ENCODE results near the gene ASIC3. TPM values are rescaled to one million over a fixed set of nuclear protein-coding genes. Genes with fewer than 3 reads are reported as not detected.
A peak's percentile ranks its signal among the peaks of the same experiment; 100 is the strongest.

ASIC3 gene
- total RNA-seq, 1 experiment from 2014 or later, result 1.5 TPM

DNA sequence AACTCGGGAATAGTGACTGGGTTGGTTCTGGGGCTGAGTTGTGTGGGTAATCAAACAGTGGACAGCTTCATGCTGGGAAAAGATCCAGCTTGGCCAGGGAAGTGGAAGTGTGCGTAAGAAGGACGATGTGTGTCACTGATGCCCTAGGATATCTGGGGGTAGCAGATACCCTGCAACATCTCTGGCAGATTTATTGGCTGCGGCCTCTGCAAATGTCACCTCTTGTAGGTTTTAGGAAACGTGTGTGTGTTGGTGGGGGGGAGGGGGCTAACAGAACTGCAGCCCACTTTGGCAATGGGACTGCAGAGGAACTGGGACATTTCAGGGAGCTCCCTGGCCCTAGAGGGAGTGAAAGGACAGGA is 37.0 kb downstream of the ASIC3 start:
- DNase-seq, result no peak
- peak overlapping the region; percentile 57 for H3K27ac ChIP-seq
- peak overlapping the region; percentile 47 for H3K4me3 ChIP-seq
- H3K36me3 ChIP-seq, result peaks cover 8% of the 10 kb centered on the region; the same call in 1 of the 2 replicates
- no peaks in the 10 kb centered on the region for H3K9me3 ChIP-seq (replicated peaks)
- H3K27me3 ChIP-seq, result no peaks in the 10 kb centered on the region
- peaks cover 38% of the 10 kb centered on the region for H3K4me1 ChIP-seq

DNA sequence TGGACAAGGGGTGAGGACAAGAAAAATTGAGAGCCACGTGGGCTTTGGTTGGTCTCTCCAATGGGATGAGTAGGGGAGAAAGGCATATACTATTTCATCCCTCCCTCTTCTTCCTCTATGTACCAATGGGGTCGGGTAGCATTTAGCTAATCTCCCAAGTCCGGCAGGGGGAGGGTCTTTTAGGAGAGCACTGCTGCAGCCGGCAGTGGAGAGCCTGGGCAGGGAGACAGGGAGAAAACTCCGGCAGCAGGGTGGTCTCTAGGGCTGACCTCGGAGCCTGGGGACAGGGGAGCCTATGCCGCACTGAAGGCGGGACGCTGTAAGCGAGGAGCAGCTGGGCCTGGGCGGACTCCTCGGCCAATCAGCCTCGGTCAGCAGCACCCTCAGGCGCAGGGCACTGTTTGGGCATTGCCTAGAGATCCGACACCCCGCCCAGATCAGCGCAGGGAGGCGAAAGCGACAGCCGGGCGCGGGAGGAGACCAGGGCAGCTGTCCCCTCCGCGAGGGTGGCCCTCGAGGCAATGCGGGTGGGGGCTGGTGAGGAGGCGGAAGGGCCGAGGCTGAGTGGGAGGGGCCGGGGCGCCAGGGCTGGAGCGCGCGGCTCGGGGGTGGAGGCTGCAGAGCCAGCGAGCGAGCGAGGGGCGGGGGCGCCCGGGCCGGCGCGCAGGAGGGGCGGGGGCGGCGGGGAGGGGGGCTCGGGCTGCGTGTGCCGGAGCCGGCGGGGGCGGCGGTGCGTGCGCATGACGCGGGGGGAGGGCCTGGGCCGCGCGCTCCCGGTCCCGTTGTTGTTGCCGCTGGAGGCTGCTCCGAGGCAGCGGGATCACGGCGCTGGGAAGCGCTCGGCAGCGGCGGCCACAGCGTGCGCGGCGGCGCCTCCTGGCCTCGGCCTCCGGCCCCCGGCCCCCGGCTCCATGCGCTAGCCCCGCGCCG is 37.6 kb downstream of the ASIC3 start, which contains the start of gene AGAP3:
Gene AGAP3 (plus strand): TSS at position 785 of the 930 bp plus-strand sequence. CDS start 267 bp downstream, outside the sequence.
- Histone ChIP-seq H3K27ac (peak within 1 kb of the TSS; percentile 66), H3K4me1 (peaks cover 38% of the 10 kb centered on the region), H3K9me3 (replicated peaks) (no peaks in the 10 kb centered on the region), H3K36me3 (peaks cover 10% of the 10 kb centered on the region), H3K27me3 (no peaks in the 10 kb centered on the region), H3K4me3 (peak within 1 kb of the TSS; percentile 96)
- peak; percentile 98 to 99 for DNase-seq

DNA sequence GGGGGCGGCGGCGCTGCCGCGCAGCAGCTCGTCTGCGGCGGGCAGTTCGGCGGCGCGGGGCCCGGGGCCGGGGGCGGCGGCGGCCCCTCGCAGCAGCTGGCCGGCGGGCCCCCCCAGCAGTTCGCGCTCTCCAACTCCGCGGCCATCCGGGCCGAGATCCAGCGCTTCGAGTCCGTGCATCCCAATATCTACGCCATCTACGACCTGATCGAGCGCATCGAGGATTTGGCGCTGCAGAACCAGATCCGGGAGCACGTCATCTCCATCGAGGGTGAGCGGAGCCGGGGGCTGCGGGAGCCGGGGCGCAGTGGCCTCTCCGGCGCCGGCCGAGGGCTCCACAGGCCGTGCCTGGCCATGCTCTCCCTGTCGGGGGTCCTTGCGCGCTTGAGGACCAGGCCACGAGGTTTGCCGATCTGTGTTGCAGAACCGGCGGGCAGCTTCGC is 38.5 kb downstream of the ASIC3 start:
- peak overlapping the region; percentile 96 for H3K4me3 ChIP-seq
- H3K4me1 ChIP-seq, result peaks cover 37% of the 10 kb centered on the region
- peak overlapping the region; percentile 66 for H3K27ac ChIP-seq
- H3K9me3 ChIP-seq (replicated peaks), result no peaks in the 10 kb centered on the region
- DNase-seq, result peak in 1 of 2 experiments; percentile 49
- H3K27me3 ChIP-seq, result no peaks in the 10 kb centered on the region
- peaks cover 14% of the 10 kb centered on the region for H3K36me3 ChIP-seq

GRCh38 chr7:151087245-151088018 is 39.1 kb downstream of the ASIC3 start:
- no peaks in the 10 kb centered on the region for H3K9me3 ChIP-seq (replicated peaks)
- DNase-seq, result peak; percentile 47 to 58
- H3K4me3 ChIP-seq, result peak overlapping the region; percentile 96
- H3K27ac ChIP-seq, result peak overlapping the region; percentile 66
- H3K4me1 ChIP-seq, result peaks cover 31% of the 10 kb centered on the region
- no peaks in the 10 kb centered on the region for H3K27me3 ChIP-seq
- peaks cover 17% of the 10 kb centered on the region for H3K36me3 ChIP-seq

DNA sequence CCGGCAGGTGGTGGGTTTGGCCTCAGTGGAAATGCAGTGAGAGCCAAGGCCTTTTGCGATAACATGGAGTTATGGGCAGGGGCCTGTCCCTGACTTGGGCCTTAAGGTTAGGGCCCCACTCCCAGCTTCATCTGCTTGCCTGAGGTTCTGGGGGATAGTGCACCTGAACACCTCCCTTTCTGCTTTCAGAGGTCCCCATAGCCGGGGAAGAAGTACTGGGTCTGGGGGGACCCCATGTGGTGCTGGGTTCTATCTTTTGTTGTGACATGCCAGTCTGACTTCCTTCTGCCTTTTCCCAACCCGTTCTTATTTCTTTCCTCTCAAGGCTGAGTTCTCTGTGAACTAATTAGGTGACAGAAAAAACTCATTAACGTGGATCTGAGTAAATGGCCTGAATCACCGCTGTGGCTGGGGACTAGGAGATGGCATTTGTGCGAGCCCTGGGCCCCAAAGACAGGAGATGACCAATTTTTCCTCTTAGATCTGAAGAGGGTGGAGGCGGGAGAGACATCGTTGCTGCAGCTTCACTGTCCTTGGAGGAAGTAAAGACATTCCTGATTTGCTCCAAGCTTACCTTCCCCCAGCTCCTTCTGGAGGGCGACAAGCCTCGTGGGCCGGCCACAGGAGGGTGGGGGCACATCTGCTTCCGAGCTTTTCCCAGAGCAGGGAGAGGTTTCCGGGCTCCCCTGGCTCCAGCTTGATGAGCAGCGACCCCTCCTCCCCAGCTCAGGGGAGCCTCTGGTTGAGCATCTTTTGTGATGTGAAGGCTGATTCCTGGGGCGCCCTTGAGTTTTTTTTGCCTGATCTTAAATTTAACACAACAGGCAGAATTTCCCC is 39.9 kb downstream of the ASIC3 start:
- H3K4me1 ChIP-seq, result peaks cover 31% of the 10 kb centered on the region
- DNase-seq, result peak in 1 of 2 experiments; percentile 24
- no peaks in the 10 kb centered on the region for H3K27me3 ChIP-seq
- H3K27ac ChIP-seq, result peak overlapping the region; percentile 66
- no peaks in the 10 kb centered on the region for H3K9me3 ChIP-seq (replicated peaks)
- H3K4me3 ChIP-seq, result peak overlapping the region; percentile 96
- peaks cover 17% of the 10 kb centered on the region for H3K36me3 ChIP-seq

DNA sequence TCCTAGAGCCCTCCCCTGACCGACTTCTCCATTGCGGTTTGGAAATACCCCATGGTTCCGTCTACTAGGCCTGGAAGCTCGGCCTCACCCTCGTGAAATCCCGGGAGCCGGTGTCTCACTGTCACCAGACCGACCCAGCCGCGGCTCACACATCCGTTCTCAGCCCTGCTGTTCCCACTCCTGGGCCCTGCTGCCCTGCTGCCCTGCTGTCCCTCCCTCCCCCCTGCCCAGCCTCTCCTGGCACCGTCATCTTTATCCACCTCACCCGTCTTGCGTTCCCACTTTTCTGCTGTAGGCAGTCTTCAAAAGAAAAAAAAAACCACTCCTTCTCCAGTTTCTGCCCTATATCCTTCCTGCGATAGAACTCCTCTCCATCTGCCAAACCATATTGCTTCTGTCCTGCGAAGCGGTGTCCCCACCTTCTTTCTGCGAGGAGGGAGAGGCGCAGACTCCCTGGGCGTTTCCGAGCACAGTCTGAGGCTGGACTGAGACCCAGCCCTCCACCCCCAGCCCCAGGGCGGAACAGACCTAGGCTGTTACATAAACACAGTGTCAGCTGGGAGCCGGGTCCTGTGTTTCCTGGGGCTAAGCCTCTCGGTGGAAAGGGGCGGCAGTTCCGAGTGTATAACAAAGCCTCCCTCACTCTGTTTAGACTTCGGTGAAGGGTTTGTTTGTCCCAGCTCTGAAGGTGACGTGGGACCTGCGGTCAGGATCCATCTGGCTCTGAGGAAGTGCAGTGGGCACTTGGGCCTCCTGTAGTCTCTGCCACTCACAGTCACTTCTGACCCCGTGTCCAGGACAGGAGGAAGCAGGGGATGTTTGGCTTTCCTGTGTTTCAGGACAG is 40.7 kb downstream of the ASIC3 start:
- H3K27ac ChIP-seq, result peak overlapping the region; percentile 66
- H3K4me3 ChIP-seq, result peak overlapping the region; percentile 96
- H3K9me3 ChIP-seq (replicated peaks), result no peaks in the 10 kb centered on the region
- H3K4me1 ChIP-seq, result peaks cover 28% of the 10 kb centered on the region
- H3K36me3 ChIP-seq, result peaks cover 17% of the 10 kb centered on the region
- DNase-seq, result peak; percentile 90 to 95
- H3K27me3 ChIP-seq, result no peaks in the 10 kb centered on the region

DNA sequence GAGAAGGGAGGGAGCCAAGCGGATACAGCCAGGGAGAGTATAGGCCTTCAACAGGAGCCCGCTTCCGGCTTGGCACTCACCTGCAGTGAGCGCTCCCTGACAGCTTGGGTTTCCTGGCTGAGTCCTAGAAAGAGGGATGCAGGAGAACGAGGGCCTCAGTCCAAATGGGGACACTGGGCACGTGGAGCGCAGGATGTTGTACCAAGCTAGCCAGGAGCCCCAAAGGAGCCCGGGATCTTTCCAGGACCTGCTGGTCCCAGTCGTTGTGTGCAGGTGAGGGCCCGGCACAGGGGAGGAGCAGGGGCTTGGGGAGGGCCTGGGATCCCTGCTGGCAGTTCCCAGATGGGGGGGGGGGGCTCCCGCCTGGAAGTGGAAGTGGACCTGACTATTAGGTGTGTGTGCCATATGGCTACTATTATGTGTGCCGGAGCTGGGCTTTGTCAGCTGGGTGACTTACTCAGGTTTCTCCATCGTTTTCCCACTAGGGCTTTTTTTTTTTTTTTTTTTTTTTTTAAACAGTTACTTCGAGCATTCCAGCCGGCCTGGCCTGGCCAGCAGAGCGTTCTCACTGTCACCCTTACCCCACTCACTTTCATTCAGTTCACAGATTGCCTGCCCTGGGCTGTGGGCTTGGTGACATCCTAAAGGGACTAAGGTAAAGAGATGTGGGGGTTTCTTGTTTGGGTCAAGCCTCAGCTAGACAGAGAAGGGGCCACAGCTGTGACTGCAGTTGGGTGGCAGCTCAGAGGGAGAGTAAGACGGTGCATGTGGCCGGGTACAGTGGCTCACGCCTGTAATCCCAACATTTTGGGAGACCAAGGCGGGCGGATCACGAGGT is 41.8 kb downstream of the ASIC3 start:
- Histone ChIP-seq H3K4me1 (peaks cover 21% of the 10 kb centered on the region), H3K27ac (peak overlapping the region; percentile 66), H3K36me3 (peaks cover 17% of the 10 kb centered on the region), H3K9me3 (replicated peaks) (no peaks in the 10 kb centered on the region), H3K27me3 (no peaks in the 10 kb centered on the region), H3K4me3 (no peak overlapping the region)
- no peak for DNase-seq

- H3K4me3 ChIP-seq, result no peak overlapping the region
- no peak overlapping the region for H3K27ac ChIP-seq
- peaks cover 17% of the 10 kb centered on the region for H3K36me3 ChIP-seq
- DNase-seq, result no peak
- H3K4me1 ChIP-seq, result peaks cover 18% of the 10 kb centered on the region
- H3K9me3 ChIP-seq (replicated peaks), result no peaks in the 10 kb centered on the region
- H3K27me3 ChIP-seq, result no peaks in the 10 kb centered on the region
Measured at GRCh38 chr7:151091003-151091402, 42.7 kb downstream of the ASIC3 start.

GRCh38 chr7:151091431-151091830 is 43.1 kb downstream of the ASIC3 start:
- Histone ChIP-seq H3K4me3 (no peak overlapping the region), H3K27me3 (no peaks in the 10 kb centered on the region), H3K36me3 (peaks cover 17% of the 10 kb centered on the region), H3K4me1 (peaks cover 18% of the 10 kb centered on the region), H3K27ac (no peak overlapping the region), H3K9me3 (replicated peaks) (no peaks in the 10 kb centered on the region)
- DNase-seq, result peak in 1 of 2 experiments; percentile 40

- no peaks in the 10 kb centered on the region for H3K9me3 ChIP-seq (replicated peaks)
- H3K4me3 ChIP-seq, result no peak overlapping the region
- H3K4me1 ChIP-seq, result peaks cover 18% of the 10 kb centered on the region
- no peak for DNase-seq
- H3K36me3 ChIP-seq, result peaks cover 19% of the 10 kb centered on the region
- no peaks in the 10 kb centered on the region for H3K27me3 ChIP-seq
- H3K27ac ChIP-seq, result no peak overlapping the region
Measured at GRCh38 chr7:151091988-151092387, 43.7 kb downstream of the ASIC3 start.

GRCh38 chr7:151093748-151094147 is 45.4 kb downstream of the ASIC3 start:
- Histone ChIP-seq H3K4me3 (no peak overlapping the region), H3K27ac (no peak overlapping the region), H3K4me1 (peaks cover 9% of the 10 kb centered on the region), H3K9me3 (replicated peaks) (no peaks in the 10 kb centered on the region), H3K27me3 (no peaks in the 10 kb centered on the region), H3K36me3 (peaks cover 13% of the 10 kb centered on the region)
- no peak for DNase-seq

GRCh38 chr7:151094675-151095074 is 46.3 kb downstream of the ASIC3 start:
- Histone ChIP-seq H3K4me3 (no peak overlapping the region), H3K9me3 (replicated peaks) (no peaks in the 10 kb centered on the region), H3K4me1 (peaks cover 7% of the 10 kb centered on the region), H3K36me3 (peaks cover 13% of the 10 kb centered on the region), H3K27me3 (no peaks in the 10 kb centered on the region), H3K27ac (no peak overlapping the region)
- no peak for DNase-seq
